IPS-NIHi11 (cell line): Measurements from ENCODE around the gene ITPRID1.
"Not testable (repeated sequence)": the region's sequence is repeated elsewhere in the genome, so short reads cannot be mapped to it uniquely, and the experiment has no call there.

ENCODE experiments used
- DNase-seq: peaks from one replicate; pipeline ENCODE4 v3.0.0; 2012; ENCODE audit warnings: mixed read lengths, low spot score

The ITPRID1 gene

DNA sequence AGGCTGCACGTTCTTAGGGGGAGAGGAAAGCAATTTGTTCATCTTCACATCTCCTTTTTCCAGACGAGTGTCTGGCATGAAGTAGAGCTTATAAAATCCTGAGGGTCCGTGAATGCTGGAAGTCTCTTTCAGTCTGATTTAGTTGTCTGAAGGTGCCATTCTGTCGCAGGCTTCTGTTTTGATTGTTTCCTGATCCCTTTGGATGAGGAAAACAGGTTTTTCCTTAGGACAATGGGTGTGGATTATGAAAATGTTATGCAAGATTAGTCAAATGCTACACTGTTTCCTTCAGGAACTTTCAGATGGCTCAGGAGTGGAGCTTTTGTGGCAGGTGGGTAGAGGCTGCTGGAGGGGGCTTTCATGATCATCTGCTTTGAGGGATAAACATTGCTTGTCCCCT lies at the start of gene ITPRID1:
Gene ITPRID1 (plus strand): TSS at position 301 of the 400 bp plus-strand sequence. CDS start 38,935 bp downstream, outside the sequence.
- no peak for DNase-seq

GRCh38 chr7:31464601-31465000 lies 49.3 kb upstream of the ITPRID1 start:
- DNase-seq: no peak

GRCh38 chr7:31465285-31465684 lies 48.6 kb upstream of the ITPRID1 start:
- no peak for DNase-seq

- peak; percentile 55 for DNase-seq
These were observed 47.9 kb upstream of the ITPRID1 start for GRCh38 chr7:31466036-31466435.

GRCh38 chr7:31470883-31471282 lies 43.0 kb upstream of the ITPRID1 start:
- not testable (repeated sequence) for DNase-seq

GRCh38 chr7:31475368-31475767 lies 38.5 kb upstream of the ITPRID1 start:
- no peak for DNase-seq

DNA sequence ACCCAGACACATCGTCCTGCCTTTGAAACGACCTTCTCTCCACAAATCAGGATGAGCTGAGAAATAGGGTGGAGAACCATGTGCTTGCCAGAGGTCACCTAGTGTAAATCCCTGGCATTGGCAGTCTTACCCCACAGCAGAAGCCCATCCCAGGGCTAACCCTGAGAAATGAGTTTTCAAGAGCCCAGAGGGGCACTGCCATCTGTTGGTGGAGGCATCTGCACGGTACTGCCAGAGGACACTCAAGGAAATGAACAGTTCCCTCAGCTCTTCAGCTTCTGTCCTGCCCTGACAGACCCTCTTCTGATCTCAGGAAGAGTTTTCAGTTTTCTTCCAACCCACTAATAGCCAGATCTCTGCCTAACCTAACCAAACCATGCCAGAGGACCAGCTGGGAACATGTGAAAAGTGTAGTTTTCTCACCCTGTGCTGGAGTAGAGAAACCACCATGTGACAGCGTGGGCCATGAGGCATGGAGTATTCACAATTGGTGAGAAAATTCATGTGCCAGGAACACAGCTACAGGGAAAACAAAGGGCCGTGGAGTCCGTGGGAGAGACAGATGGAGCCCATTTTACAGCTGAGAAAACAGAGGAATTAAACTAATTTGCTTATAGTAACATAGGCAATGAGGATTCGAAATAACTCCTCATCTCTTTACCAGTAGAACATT lies 37.7 kb upstream of the ITPRID1 start:
- no peak for DNase-seq

DNA sequence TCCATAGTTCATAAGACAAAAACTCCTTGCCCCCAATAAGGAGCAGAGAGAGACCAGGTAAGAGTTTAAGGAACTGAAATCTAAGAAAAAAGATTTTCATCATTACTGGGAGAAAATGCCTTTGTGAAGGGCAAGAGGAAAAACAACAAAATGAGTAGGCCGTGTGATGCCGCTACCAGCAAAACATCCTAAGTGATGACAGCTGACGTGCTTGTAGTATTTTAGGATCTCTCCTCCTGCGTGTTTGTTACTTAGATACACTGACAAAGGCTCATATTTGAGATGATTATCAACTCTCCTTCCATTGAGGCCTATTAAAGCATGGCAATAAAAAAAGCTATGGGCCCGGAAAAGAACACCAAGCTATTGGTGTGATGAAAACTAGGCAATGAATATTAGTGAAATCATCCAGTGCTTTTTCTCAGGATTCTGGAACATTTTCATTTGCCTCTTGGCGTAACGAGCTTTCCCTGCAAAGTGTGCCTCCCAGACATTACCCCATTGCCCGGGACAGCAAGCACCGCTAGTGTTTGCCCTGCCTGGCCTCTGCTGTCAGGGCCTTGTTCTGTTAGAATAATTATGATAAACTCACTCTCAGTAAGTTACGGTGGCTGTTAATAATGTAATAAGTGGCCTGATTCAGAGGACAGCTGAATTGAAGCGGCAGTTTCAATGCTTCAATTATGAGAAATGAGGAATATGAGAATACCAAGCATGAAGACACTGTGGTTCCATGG lies 36.8 kb upstream of the ITPRID1 start:
- no peak for DNase-seq

DNA sequence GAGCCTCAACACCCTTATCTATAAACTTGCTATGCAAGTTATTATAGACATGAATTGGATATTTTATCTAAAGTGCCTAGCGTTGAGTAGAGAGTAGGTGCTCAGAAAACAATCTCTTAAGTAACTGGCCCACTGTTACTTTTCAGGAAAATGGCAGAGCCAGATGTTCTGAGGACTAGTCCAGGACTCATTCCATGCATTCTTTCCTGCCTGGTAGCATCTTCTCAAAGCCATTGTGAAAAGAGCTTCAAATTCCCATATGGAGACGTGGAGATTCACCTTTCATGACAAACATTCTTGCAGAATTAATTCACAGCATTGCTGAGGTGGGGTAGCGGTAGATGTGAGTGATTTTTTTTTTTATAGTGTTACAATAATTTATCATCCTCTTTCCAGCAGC lies 35.9 kb upstream of the ITPRID1 start:
- DNase-seq: no peak

DNA sequence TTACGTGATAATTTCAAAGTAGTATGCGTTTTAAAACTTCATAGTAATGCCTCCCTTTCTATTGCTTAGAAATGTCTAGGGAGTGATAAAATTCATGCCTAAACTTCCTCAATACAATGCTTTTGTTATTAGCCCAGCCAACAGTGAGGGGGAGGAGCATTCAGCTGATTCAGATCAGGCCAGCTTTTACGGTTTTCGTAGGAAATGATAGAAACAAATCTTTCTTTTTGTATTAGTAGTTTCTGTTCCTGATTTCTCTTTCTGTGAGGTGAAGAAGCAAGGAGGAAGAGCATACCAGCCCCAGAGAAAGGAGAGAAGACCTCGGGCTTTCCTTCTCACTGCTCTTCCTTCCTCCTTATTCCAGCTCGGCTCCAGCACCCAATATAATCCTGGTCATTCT lies 35.2 kb upstream of the ITPRID1 start:
- no peak for DNase-seq

DNA sequence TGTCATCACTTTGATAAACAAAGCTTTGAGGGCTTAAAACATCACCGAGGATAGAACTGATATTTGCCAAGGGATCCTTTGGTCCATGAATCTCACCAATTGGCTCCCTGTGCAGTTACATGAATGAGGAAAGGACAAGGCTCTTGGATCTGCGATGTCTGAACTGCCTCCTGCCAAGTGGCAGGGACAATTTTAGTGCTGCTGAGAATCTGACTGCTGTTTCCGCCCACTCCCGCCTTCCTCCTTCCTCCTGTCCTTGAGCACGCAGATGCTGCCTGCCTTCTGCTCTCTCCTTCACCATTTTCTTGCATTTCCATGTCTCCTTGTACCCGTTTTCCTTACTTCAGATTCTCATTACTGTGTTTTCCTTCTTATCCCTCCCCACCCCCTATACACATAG lies 26.8 kb upstream of the ITPRID1 start:
- no peak for DNase-seq

- no peak for DNase-seq
These were observed 26.4 kb upstream of the ITPRID1 start for GRCh38 chr7:31487476-31487875.

- peak; percentile 79 for DNase-seq
These were observed 25.2 kb upstream of the ITPRID1 start for GRCh38 chr7:31488562-31489203.

DNA sequence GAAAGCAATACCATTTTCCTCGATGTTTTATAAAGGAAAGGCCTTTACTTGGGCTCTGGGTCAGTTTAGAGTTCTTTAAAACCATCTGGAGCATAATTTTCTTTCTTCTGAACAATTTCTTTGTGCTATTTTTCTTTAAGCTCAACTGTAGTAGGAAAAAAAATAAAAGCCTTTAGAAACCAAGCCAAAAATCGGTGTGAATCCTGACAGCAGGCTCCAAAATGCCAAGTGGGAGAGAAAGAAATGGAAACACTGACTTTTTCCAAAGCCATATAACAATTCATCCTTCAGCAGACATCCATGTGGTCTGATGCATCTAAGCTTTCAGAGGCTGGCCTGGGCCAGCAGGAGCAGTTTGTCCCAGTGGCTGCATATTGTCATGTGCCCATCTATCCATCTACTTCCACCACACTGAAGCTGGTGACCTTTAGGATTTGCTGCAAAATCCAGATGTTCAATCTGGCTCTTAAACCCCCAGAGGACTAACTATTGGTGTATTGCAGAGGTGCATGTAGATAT lies 23.0 kb upstream of the ITPRID1 start:
- DNase-seq: no peak

DNA sequence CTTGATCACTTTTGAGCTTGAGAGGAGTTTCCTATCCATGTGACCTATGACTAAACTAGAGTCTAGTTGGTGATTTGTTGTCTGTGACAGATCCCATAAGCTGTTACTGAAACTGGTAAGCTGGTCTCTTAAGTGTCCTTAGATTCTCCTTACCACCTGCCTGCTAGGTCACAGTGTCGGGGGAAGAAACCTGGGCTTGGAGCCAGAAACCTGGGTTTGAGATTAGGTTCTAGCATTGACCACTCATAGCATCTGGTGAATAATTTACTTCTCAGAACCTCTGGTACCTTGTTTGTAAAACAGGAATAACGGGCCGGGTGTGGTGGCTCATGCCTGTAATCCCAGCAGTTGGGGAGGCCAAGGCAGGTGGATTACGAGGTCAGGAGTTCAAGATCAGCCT lies 21.8 kb upstream of the ITPRID1 start:
- no peak for DNase-seq

GRCh38 chr7:31493714-31494181 lies 20.1 kb upstream of the ITPRID1 start:
- peak; percentile 41 for DNase-seq

DNA sequence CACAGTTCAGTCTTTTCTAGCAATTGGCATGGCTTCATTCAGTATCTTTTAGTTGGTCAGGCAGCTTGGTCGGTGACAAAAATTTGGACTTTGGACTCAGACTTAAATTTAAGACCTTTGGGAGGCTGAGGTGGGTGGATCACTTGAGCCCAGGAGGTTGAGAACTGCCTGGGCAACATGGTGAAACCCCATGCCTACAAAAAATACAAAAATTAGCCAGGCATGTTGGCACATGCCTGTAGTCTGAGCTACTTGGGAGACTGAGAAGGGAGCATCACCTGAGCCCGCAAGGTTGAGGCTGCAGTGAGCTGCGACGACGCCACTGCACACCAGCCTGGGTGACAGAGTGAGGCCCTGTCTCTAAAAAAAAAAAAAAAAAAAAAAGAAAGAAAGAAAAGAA lies 19.5 kb upstream of the ITPRID1 start:
- no peak for DNase-seq

DNA sequence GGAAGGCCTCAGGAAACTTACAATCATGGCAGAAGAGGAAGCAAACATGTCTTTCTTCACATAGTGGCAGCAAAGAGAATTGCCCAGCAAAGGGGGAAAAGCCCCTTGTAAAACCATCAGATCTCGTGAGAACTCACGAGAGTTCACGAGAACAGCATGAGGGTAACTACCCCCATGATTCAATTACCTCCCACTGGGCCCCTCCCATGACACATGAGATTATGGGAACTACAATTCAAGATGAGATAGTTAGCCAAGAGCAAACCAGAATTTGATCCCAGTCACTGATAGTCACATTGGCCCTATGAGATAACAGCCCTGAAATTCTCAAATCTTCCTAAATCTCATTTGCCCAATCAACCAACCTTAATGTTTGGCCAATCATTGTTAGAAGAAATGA lies 18.2 kb upstream of the ITPRID1 start:
- no peak for DNase-seq

DNA sequence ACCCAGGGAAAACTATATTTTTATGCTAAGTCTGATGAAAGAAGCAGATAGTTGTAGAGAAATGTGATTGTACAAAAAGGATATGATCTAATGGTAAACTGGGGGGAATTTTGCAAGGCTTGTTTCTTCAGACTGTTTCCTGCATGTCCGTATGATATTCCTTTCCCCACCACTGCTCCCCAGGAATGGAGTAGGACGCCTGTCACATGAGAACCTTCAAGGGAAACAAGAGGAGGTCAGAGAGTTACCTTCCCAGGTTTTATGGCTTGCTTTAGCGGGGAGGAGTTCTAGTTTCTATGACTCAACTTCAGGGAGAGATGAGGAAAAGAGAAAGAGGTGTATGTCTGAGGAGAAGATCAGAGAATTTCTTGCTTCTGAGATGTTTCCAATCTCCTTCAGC lies 16.4 kb upstream of the ITPRID1 start:
- no peak for DNase-seq

GRCh38 chr7:31500656-31501055 lies 13.2 kb upstream of the ITPRID1 start:
- DNase-seq: no peak

- DNase-seq: no peak
These were observed 5.1 kb upstream of the ITPRID1 start for GRCh38 chr7:31508823-31509222.

GRCh38 chr7:31512166-31512565 lies 1.7 kb upstream of the ITPRID1 start:
- no peak for DNase-seq
